IPS-18a (cell line): ENCODE measurements around the gene BANF1.

ENCODE experiments used
- H3K27ac ChIP-seq: one replicate; pipeline ENCODE4 v1.5.1; 2013; ENCODE audit warnings: low read length
- H3K27me3 ChIP-seq: one replicate; pipeline ENCODE4 v1.6.1; 2013; ENCODE audit warnings: mild to moderate bottlenecking, low read length; ENCODE audit not compliant: control insufficient read depth, insufficient read depth
- H3K36me3 ChIP-seq: one replicate; pipeline ENCODE4 v1.6.1; 2013; ENCODE audit warnings: low read depth, low read length; ENCODE audit not compliant: control insufficient read depth
- H3K4me1 ChIP-seq: one replicate; pipeline ENCODE4 v1.6.1; 2013; ENCODE audit warnings: low read depth, low read length; ENCODE audit not compliant: control insufficient read depth
- H3K4me3 ChIP-seq: one replicate; pipeline ENCODE4 v1.5.1; 2013; ENCODE audit warnings: low read length
- H3K9ac ChIP-seq: one replicate; pipeline ENCODE4 v1.6.1; 2013; ENCODE audit warnings: mild to moderate bottlenecking, low read length, moderate library complexity
- H3K9me3 ChIP-seq: one replicate; pipeline ENCODE4 v1.6.1; 2013; ENCODE audit warnings: low read depth, low read length; ENCODE audit not compliant: control insufficient read depth

Gene BANF1

DNA sequence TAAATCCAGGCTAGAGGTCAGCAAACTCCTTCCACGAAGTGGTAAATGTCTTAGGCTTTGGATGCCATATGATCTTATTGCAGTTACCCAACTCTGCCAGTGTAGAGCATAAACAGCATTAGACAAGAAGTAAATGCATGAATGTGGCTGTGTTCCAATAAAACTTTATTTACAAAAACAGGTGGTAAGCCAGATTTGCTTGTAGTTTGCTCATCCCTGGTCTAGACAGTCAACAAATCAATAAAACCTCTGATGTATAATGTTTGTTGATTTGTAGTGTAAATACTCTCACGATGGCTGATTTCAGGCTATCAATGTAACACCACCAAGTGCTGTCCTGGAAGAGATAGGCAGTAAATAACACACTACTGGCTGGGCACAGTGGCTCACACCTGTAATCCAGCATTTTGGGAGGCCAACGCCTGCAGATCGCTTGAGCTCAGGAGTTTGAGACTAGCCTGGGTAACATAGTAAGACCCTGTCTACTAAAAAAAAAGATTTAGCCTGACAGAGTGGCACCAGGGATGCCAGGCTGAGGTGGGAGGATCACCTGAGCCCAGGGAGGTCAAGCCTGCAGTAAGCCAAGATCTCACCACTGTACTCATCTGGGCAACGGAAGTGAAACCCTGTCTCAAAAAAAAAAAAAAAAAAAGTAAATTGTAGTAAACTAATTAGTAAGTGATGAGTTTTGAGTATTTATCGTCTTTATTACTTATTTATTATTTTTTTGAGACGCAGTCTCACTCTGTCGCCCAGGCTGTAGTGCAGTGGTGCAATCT is 30.8 kb downstream of the BANF1 start:
- H3K27ac ChIP-seq = no peak overlapping the region
- no peaks in the 10 kb centered on the region for H3K9me3 ChIP-seq
- no peaks in the 10 kb centered on the region for H3K27me3 ChIP-seq
- H3K36me3 ChIP-seq = no peaks in the 10 kb centered on the region
- no peaks in the 10 kb centered on the region for H3K4me1 ChIP-seq
- H3K9ac ChIP-seq = no peak overlapping the region
- no peak overlapping the region for H3K4me3 ChIP-seq

DNA sequence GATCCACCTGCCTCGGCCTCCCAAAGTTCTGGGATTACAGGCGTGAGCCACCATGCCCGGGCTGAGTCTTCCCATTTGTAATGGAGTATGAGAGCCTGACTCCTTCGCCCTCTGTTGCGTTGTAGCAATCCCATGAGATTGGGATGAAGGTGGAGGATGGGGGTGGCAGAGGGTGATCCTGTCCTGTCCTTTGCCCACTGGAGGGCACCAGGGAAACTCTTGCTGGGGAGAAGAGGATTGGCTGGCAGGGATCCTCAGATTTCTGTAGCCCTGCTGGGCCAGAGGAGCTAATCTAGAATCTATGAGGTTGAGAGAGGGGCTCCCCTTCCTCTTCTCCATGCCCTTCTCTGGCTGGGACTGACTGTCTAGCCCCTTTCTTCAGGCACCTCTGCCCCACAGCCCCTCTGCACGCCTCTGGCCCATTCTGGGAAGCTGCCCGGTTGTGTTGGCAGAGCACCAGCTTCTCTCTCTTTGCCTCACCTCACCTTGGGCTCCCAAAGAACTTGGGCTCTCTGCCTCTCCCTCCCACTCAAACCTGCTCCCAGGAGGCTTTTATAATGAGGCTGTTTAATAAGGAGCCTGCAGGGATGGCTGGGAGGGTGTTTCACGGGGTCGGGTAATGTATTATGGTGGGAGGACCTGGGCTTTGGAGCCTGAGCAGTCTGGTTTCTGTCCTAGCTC is 33.5 kb downstream of the BANF1 start:
- Histone ChIP-seq H3K9ac (no peak overlapping the region), H3K27me3 (no peaks in the 10 kb centered on the region), H3K4me1 (no peaks in the 10 kb centered on the region), H3K9me3 (no peaks in the 10 kb centered on the region), H3K27ac (no peak overlapping the region), H3K4me3 (no peak overlapping the region), H3K36me3 (peaks cover 1% of the 10 kb centered on the region)

DNA sequence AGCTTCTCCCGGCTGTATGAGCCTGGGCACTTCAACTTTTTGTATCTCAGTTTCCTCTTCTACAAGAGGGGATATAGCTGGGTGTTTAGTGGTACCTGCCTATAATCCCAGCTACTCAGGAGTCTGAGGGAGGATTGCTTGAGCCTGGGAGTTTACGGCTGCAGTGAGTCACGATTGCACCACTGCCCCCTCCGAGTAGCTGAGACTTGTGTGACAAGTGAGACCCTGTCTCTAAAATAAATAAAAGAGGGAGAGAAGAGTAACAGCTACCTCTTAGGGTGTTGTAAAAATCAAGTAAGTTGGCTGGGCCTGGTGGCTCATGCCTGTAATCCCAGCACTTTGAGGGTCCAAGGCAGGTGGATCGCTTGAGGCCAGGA is 34.0 kb downstream of the BANF1 start:
- H3K4me3 ChIP-seq = no peak overlapping the region
- H3K36me3 ChIP-seq = peaks cover 5% of the 10 kb centered on the region
- no peaks in the 10 kb centered on the region for H3K27me3 ChIP-seq
- no peak overlapping the region for H3K9ac ChIP-seq
- H3K4me1 ChIP-seq = no peaks in the 10 kb centered on the region
- H3K27ac ChIP-seq = no peak overlapping the region
- no peaks in the 10 kb centered on the region for H3K9me3 ChIP-seq

DNA sequence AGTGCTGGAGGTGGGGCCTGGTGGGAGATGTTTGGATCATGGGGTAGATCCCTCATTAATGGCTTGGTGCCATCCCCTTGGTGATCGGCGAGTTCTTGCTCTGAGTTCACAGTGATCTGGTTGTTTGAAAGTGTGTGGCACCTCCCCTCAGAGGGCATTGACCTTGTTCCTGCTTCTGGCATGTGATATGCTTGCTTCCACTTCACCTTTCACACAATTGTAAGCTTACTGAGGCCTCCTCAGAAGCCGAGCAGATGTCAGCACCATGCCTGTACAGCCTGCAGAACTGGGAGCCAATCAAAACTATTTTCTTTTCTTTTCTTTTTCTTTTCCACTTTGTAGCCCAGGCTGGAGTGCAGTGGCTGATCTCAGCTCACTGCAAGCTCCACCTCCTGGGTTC is 35.0 kb downstream of the BANF1 start:
- Histone ChIP-seq H3K9ac (no peak overlapping the region), H3K4me3 (no peak overlapping the region), H3K27ac (no peak overlapping the region), H3K4me1 (no peaks in the 10 kb centered on the region), H3K27me3 (no peaks in the 10 kb centered on the region), H3K9me3 (no peaks in the 10 kb centered on the region), H3K36me3 (peaks cover 11% of the 10 kb centered on the region)

GRCh38 chr11:66039765-66040164 is 37.5 kb downstream of the BANF1 start:
- no peaks in the 10 kb centered on the region for H3K9me3 ChIP-seq
- H3K36me3 ChIP-seq = peaks cover 18% of the 10 kb centered on the region
- peaks cover 2% of the 10 kb centered on the region for H3K4me1 ChIP-seq
- H3K27me3 ChIP-seq = no peaks in the 10 kb centered on the region
- no peak overlapping the region for H3K9ac ChIP-seq
- H3K27ac ChIP-seq = no peak overlapping the region
- H3K4me3 ChIP-seq = no peak overlapping the region

DNA sequence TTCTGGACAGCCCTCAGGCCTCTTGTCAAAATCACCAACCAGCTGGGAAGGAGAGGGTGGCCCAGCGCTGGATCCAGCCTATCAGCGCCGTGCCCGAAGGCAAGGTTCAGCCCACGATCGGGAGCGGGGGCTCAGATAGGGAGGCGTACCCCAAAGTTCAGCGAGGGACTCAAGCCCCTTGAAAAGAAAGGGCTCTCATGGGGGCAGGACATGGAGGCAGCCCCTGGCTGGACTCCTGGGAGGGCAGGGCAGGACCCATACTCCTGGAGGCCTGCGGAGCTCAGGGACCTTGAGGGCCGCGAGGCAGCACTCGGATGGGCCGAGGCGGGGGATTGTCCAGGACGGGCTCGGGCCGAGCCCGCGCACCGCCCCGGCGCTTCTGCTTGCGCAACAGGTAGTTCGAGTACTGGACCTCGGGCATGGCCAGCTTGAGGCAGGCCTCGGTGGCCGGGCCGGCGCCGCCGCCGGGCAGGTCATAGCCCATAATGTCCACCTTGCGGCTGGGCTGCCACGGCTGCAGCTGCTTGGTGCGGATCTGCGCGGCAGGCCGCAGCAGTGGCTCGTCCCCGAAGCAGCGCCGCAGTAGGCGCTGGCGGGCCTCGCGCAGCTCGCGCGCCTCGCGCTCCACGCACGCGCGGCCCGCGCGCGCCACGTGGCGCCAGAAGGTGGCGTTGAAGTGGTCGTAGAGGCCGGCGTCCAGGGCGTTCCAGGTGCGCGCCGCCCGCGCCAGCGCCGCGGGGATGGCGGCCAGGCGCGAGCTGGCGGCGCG is 40.1 kb downstream of the BANF1 start:
- H3K36me3 ChIP-seq = peaks cover 18% of the 10 kb centered on the region
- no peaks in the 10 kb centered on the region for H3K9me3 ChIP-seq
- peaks cover 8% of the 10 kb centered on the region for H3K4me1 ChIP-seq
- H3K9ac ChIP-seq = no peak overlapping the region
- H3K4me3 ChIP-seq = no peak overlapping the region
- H3K27ac ChIP-seq = no peak overlapping the region
- no peaks in the 10 kb centered on the region for H3K27me3 ChIP-seq

DNA sequence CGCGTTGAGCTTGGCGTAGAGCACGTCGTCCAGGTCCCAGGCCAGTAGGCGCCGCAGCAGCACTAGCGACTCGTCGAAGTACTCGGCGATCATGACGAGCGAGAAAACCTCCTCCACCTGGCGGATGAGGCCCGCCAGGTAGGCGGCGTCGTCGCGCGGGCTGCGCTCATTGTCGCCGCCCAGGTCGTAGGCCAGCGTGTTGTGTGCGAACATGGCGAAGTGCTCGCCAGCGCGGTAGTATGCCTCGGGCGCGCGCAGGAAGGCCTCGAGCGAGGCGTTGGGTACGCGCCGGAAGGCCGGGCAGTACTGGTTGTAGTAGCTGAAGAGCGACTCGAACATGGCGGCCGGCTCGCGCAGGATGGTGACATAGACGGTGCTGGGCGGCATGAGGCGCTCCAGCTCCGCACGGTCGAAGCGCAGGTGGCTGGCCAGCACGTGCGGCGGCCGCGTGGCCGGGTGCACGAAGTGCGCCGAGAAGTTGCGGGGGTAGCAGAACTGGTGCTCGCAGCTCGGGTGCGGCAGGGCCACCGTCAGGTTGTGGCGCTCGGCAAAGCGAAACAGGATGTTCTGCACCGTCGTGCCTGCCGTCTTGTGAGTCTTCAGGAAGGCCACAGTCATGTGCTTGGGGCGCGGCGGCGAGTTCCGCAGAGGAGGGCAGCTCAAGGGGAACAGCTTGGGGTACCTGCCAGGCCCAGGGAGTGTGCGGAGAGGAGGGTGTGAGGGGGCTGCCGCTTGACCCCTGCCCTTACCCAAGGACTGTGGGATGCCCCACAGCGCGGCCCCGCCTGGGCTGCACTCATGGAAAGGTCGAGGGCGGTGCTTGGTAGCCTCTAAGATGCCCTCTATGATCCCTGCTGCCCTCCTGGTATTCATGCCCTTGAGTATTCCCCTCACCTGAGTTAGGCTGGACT is 40.9 kb downstream of the BANF1 start:
- H3K27ac ChIP-seq = no peak overlapping the region
- no peak overlapping the region for H3K9ac ChIP-seq
- peaks cover 18% of the 10 kb centered on the region for H3K36me3 ChIP-seq
- H3K27me3 ChIP-seq = no peaks in the 10 kb centered on the region
- H3K4me1 ChIP-seq = peaks cover 14% of the 10 kb centered on the region
- H3K4me3 ChIP-seq = no peak overlapping the region
- no peaks in the 10 kb centered on the region for H3K9me3 ChIP-seq

DNA sequence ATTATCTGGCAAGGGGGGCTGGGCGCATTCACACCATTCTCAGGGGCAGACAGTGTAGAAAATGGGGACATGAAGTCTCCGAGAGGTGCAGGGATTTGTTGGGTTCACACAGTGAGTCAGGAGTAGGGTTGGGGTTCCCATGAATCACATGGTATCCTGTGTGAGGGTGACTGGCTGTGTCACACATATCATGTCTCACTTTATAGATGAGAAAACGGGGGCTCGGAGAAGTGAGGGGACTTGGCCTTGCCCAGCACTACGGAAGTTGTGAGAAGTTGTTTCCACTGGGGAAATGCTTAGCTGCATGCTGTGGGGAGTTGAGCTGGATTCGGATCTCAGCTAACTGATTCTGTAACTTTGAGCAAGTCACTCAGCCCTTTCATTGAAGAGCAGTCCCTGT is 42.5 kb downstream of the BANF1 start:
- no peak overlapping the region for H3K27ac ChIP-seq
- no peaks in the 10 kb centered on the region for H3K9me3 ChIP-seq
- H3K27me3 ChIP-seq = no peaks in the 10 kb centered on the region
- peaks cover 18% of the 10 kb centered on the region for H3K36me3 ChIP-seq
- no peak overlapping the region for H3K9ac ChIP-seq
- peaks cover 21% of the 10 kb centered on the region for H3K4me1 ChIP-seq
- H3K4me3 ChIP-seq = no peak overlapping the region

DNA sequence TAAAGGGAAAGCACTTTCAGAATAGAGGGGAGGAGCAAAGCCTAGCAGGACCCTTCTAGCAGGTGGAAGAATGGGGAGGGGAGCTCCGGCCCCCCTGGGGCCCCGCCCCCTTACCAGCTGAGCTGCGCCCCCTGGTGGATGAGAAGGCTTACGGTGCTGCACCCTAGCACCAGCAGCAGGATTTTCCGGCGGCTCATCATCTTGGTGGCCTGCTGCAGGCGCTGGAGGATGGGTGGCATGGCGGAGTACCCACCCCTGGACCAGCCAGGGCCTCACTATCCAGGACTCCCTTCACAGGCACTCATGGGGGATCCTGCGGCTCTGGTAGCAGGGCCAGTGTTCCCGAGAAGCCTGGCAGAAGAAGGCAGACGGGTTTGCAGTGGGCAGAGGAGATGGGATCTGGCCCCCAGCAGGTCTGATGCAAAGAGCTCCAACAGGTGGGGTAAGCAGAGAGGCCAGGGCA is 42.9 kb downstream of the BANF1 start:
- Histone ChIP-seq H3K4me1 (peaks cover 21% of the 10 kb centered on the region), H3K9ac (no peak overlapping the region), H3K27ac (no peak overlapping the region), H3K4me3 (no peak overlapping the region), H3K36me3 (peaks cover 18% of the 10 kb centered on the region), H3K9me3 (no peaks in the 10 kb centered on the region), H3K27me3 (no peaks in the 10 kb centered on the region)

DNA sequence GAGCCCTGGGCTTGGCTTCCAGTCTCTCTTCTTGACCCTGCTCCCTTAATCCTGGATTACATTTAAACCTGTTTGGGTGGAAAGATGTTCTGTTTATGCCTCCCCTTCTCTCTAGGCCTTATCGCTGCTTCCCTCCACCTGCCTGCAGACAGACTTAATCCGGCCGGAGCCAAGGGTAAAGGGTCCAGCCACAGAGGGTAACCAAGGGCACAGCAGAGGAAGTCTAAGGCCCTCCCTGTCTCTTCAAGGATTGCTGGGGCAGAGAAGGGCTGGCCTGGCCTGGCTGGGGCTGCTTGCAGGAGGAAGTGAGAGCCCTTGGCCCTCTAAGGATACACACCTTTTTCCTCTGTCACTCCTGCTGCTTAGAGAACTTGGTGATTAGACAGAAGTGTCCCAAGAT is 44.6 kb downstream of the BANF1 start:
- H3K27ac ChIP-seq = no peak overlapping the region
- peaks cover 31% of the 10 kb centered on the region for H3K4me1 ChIP-seq
- no peak overlapping the region for H3K9ac ChIP-seq
- H3K27me3 ChIP-seq = no peaks in the 10 kb centered on the region
- H3K9me3 ChIP-seq = no peaks in the 10 kb centered on the region
- H3K36me3 ChIP-seq = peaks cover 7% of the 10 kb centered on the region
- H3K4me3 ChIP-seq = no peak overlapping the region
